Stimulated activated CD4-positive, alpha-beta T cell treated with anti-CD3 and anti-CD28 coated beads, Interleukin-4, amount 100 ng/mL, for 1 hour (primary cell): ENCODE results near the gene MYOF.
"Not testable (repeated sequence)": the region's sequence is repeated elsewhere in the genome, so short reads cannot be mapped to it uniquely, and the experiment has no call there.

Experiments
- DNase-seq: peaks from one replicate; pipeline ENCODE4 v3.0.0-alpha.2; 2020

MYOF gene

GRCh38 chr10:93420944-93421825 lies 60.9 kb downstream of the MYOF start:
- DNase-seq = no peak

GRCh38 chr10:93420091-93420490 lies 62.0 kb downstream of the MYOF start:
- no peak for DNase-seq

- not testable (repeated sequence) for DNase-seq
These were observed 63.1 kb downstream of the MYOF start for GRCh38 chr10:93419016-93419415.

- DNase-seq = no peak
These were observed 64.2 kb downstream of the MYOF start for GRCh38 chr10:93417921-93418320.

- DNase-seq = no peak
These were observed 64.9 kb downstream of the MYOF start for GRCh38 chr10:93417266-93417665.

GRCh38 chr10:93416824-93417223 lies 65.3 kb downstream of the MYOF start:
- no peak for DNase-seq

GRCh38 chr10:93415693-93416092 lies 66.4 kb downstream of the MYOF start:
- no peak for DNase-seq

- DNase-seq = peak; percentile 5
These were observed 68.9 kb downstream of the MYOF start for GRCh38 chr10:93413252-93413689.

GRCh38 chr10:93412801-93413200 lies 69.3 kb downstream of the MYOF start:
- DNase-seq = no peak

- DNase-seq = peak; percentile 8
These were observed 71.3 kb downstream of the MYOF start for GRCh38 chr10:93410697-93411348.

GRCh38 chr10:93408783-93409182 lies 73.4 kb downstream of the MYOF start:
- DNase-seq = no peak

- no peak for DNase-seq
These were observed 75.6 kb downstream of the MYOF start for GRCh38 chr10:93406364-93407145.

GRCh38 chr10:93404048-93404354 lies 78.1 kb downstream of the MYOF start:
- no peak for DNase-seq

- no peak for DNase-seq
These were observed 78.7 kb downstream of the MYOF start for GRCh38 chr10:93403152-93404047.

GRCh38 chr10:93402192-93402591 lies 79.9 kb downstream of the MYOF start:
- no peak for DNase-seq

GRCh38 chr10:93398528-93398927 lies 83.6 kb downstream of the MYOF start:
- DNase-seq = no peak

- no peak for DNase-seq
These were observed 85.1 kb downstream of the MYOF start for GRCh38 chr10:93397020-93397419.

GRCh38 chr10:93393211-93393610 lies 88.9 kb downstream of the MYOF start:
- DNase-seq = no peak

- no peak for DNase-seq
These were observed 90.0 kb downstream of the MYOF start for GRCh38 chr10:93392121-93392520.

GRCh38 chr10:93390306-93391090 lies 91.6 kb downstream of the MYOF start:
- no peak for DNase-seq

- DNase-seq = no peak
These were observed 95.3 kb downstream of the MYOF start for GRCh38 chr10:93386631-93387369.
